Liver (tissue), 9 donors: Measurements from ENCODE around the gene NUP214. TPM values are rescaled to one million over a fixed set of nuclear protein-coding genes. Genes with fewer than 3 reads are reported as not detected.

Experiments used
- DNase-seq: peaks from one replicate; pipeline ENCODE4 v3.0.0-alpha.2; 2017; ENCODE audit warnings: low spot score
- H3K27ac ChIP-seq, 2 donors: one replicate each; pipeline ENCODE4 v1.7.0; 2013; ENCODE audit warnings: inconsistent platforms in 2 of 2, low read length in 2 of 2, control low read depth in 1 of 2, low read depth in 1 of 2, mild to moderate bottlenecking in 1 of 2
- H3K27me3 ChIP-seq, 4 donors: one replicate each; pipeline versions ENCODE4 v1.6.1 to v1.7.0; 2013; ENCODE audit warnings: low read length in 3 of 4, inconsistent platforms in 1 of 4, mild to moderate bottlenecking in 1 of 4, moderate library complexity in 1 of 4; ENCODE audit not compliant: control insufficient read depth in 4 of 4, insufficient read depth in 4 of 4
- H3K36me3 ChIP-seq, 4 donors: one replicate each; pipeline versions ENCODE4 v1.6.1 to v1.7.0; 2013; ENCODE audit warnings: low read length in 3 of 4, mild to moderate bottlenecking in 3 of 4, low read depth in 1 of 4, moderate library complexity in 1 of 4; ENCODE audit not compliant: control insufficient read depth in 4 of 4, insufficient read depth in 3 of 4
- H3K4me1 ChIP-seq, 4 donors: one replicate each; pipeline versions ENCODE4 v1.6.1 to v1.7.0; 2013; ENCODE audit warnings: low read length in 3 of 4, mild to moderate bottlenecking in 3 of 4, moderate library complexity in 1 of 4; ENCODE audit not compliant: control insufficient read depth in 4 of 4, insufficient read depth in 4 of 4
- H3K4me3 ChIP-seq, 3 donors: one replicate each; pipeline versions ENCODE4 v1.6.1 to v1.7.0; 2013; ENCODE audit warnings: low read length in 3 of 3, control low read depth in 1 of 3, low read depth in 1 of 3, mild to moderate bottlenecking in 1 of 3
- H3K9ac ChIP-seq, 2 donors: one replicate each; pipeline ENCODE4 v1.7.0; 2013; ENCODE audit warnings: low read length in 2 of 2, mild to moderate bottlenecking in 2 of 2, moderate library complexity in 2 of 2, control low read depth in 1 of 2, low read depth in 1 of 2
- H3K9me3 ChIP-seq, 4 donors: one replicate each; pipeline versions ENCODE4 v1.6.1 to v1.7.0; 2013; ENCODE audit warnings: low read length in 3 of 4; ENCODE audit not compliant: control insufficient read depth in 4 of 4
- EGR1 ChIP-seq, 2 donors: IDR thresholded peaks; 2 replicates each; pipeline ENCODE4 v1.6.1; 2016 to 2018; ENCODE audit warnings: antibody characterized with exemption in 2 of 2, low read depth in 2 of 2
- FOXA1 ChIP-seq: IDR thresholded peaks from 2 replicates; pipeline ENCODE4 v1.6.1; 2016; ENCODE audit warnings: antibody characterized with exemption
- FOXA2 ChIP-seq: IDR thresholded peaks from 2 replicates; pipeline ENCODE4 v1.6.1; 2016; ENCODE audit warnings: antibody characterized with exemption
- GABPA ChIP-seq, 2 donors: IDR thresholded peaks in 1 of 2; conservative IDR thresholded peaks in 1 of 2; 2 replicates each; pipeline ENCODE4 v1.6.1; 2016; ENCODE audit warnings: antibody characterized with exemption in 2 of 2, mild to moderate bottlenecking in 1 of 2, moderate library complexity in 1 of 2
- HNF4A ChIP-seq, 2 donors: conservative IDR thresholded peaks; 2 replicates each; pipeline ENCODE4 v1.6.1; 2016; ENCODE audit warnings: antibody characterized with exemption in 2 of 2, mild to moderate bottlenecking in 2 of 2
- HNF4G ChIP-seq: IDR thresholded peaks from 2 replicates; pipeline ENCODE4 v1.6.1; 2016; ENCODE audit warnings: antibody characterized with exemption
- JUND ChIP-seq, 2 donors: IDR thresholded peaks; 2 replicates each; pipeline ENCODE4 v1.6.1; 2016; ENCODE audit warnings: antibody characterized with exemption in 2 of 2
- MAX ChIP-seq: IDR thresholded peaks from 2 replicates; pipeline ENCODE4 v1.6.1; 2016; ENCODE audit warnings: antibody characterized with exemption
- NR2F2 ChIP-seq: IDR thresholded peaks from 2 replicates; pipeline ENCODE4 v1.6.1; 2016; ENCODE audit warnings: antibody characterized with exemption
- RAD21 ChIP-seq, 2 donors: IDR thresholded peaks; 2 replicates each; pipeline ENCODE4 v1.6.1; 2016; ENCODE audit warnings: antibody characterized with exemption in 2 of 2, mild to moderate bottlenecking in 2 of 2
- RXRA ChIP-seq, 2 donors: IDR thresholded peaks; 2 replicates each; pipeline ENCODE4 v1.6.1; 2017 to 2018; ENCODE audit warnings: antibody characterized with exemption in 2 of 2, mild to moderate bottlenecking in 1 of 2
- SP1 ChIP-seq: IDR thresholded peaks from 2 replicates; pipeline ENCODE4 v1.6.1; 2018; ENCODE audit warnings: antibody characterized with exemption, mild to moderate bottlenecking
- TAF1 ChIP-seq: conservative IDR thresholded peaks from 2 replicates; pipeline ENCODE4 v1.6.1; 2016; ENCODE audit warnings: antibody characterized with exemption, mild to moderate bottlenecking
- YY1 ChIP-seq: IDR thresholded peaks from 2 replicates; pipeline ENCODE4 v1.6.1; 2016; ENCODE audit warnings: antibody characterized with exemption, mild to moderate bottlenecking
- WGBS: extraction: QIAGEN DNeasy Blood & Tissue Kit; methylation state at CpG from one replicate; pipeline ENCODE4 v1.1.7; 2013; 5-methylcytosine and 5-hydroxymethylcytosine counted together
- polyA plus RNA-seq, 2 donors: library from polyadenylated mRNA; stranded (reverse) in 1 of 2; unstranded in 1 of 2; fragments of 200-250 nt in 1 of 2; fragments of >200 nt in 1 of 2; fragmentation: Nextera tagmentation in 1 of 2; extraction: Ambion mirVana in 1 of 2; gene quantifications; one replicate each; pipeline versions ENCODE4 v1.2.1 to v1.2.3, GENCODE V29; 2013 to 2015
- total RNA-seq, 2 donors: library from RNA; depleted of rRNA; stranded (reverse); fragments of >200 nt; gene quantifications; one replicate each; pipeline ENCODE4 v1.2.3, GENCODE V29; 2014
- TF ChIP-seq, protein P1 (sequence below): fragments of 150-350 bp; IDR thresholded peaks from 2 replicates; pipeline ENCODE4 v1.5.1; 2017; ENCODE audit warnings: improper control_type of control experiment, low read depth, low read length; ENCODE audit not compliant: missing input control
- TF ChIP-seq, protein P2 (sequence below): IDR thresholded peaks from 2 replicates; pipeline ENCODE4 v1.6.1; 2016; ENCODE audit warnings: antibody characterized with exemption
- TF ChIP-seq, protein P3 (sequence below): IDR thresholded peaks from 2 replicates; pipeline ENCODE4 v1.6.1; 2016; ENCODE audit warnings: antibody characterized with exemption
- TF ChIP-seq, protein P4 (sequence below): IDR thresholded peaks from 2 replicates; pipeline ENCODE4 v1.6.1; 2016; ENCODE audit warnings: antibody characterized with exemption, mild to moderate bottlenecking
- donor health status: healthy.
- donor health status: healthy.
- donor health status: healthy.
- donor health status: healthy.
- donor health status: healthy.

Gene NUP214
- total and polyA plus RNA-seq, 4 donors, result 8.8 to 19.5 (median 16.5) TPM

- DNase-seq, result no peak
- no peak for TF ChIP-seq EGR1 (IDR thresholded peaks at IDR 0.05; ENCODE audit: low read depth in 2 of 2)
- TF ChIP-seq YY1, result no peak
- no peak for TF ChIP-seq NR2F2
- TF ChIP-seq, protein P1, sequence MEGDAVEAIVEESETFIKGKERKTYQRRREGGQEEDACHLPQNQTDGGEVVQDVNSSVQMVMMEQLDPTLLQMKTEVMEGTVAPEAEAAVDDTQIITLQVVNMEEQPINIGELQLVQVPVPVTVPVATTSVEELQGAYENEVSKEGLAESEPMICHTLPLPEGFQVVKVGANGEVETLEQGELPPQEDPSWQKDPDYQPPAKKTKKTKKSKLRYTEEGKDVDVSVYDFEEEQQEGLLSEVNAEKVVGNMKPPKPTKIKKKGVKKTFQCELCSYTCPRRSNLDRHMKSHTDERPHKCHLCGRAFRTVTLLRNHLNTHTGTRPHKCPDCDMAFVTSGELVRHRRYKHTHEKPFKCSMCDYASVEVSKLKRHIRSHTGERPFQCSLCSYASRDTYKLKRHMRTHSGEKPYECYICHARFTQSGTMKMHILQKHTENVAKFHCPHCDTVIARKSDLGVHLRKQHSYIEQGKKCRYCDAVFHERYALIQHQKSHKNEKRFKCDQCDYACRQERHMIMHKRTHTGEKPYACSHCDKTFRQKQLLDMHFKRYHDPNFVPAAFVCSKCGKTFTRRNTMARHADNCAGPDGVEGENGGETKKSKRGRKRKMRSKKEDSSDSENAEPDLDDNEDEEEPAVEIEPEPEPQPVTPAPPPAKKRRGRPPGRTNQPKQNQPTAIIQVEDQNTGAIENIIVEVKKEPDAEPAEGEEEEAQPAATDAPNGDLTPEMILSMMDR, result no peak
- no peak for TF ChIP-seq MAX
- TF ChIP-seq JUND (IDR thresholded peaks at IDR 0.05), result no peak
- no peak for TF ChIP-seq RAD21 (IDR thresholded peaks at IDR 0.05)
- no peak for TF ChIP-seq HNF4A (conservative IDR thresholded peaks at IDR 0.05)
- TF ChIP-seq, protein P2, sequence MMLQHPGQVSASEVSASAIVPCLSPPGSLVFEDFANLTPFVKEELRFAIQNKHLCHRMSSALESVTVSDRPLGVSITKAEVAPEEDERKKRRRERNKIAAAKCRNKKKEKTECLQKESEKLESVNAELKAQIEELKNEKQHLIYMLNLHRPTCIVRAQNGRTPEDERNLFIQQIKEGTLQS, result no peak
- no peak for TF ChIP-seq GABPA (IDR thresholded peaks at IDR 0.05 in 1 of 2, conservative IDR thresholded peaks at IDR 0.05 in 1 of 2)
- no peak for TF ChIP-seq FOXA2
- TF ChIP-seq FOXA1, result no peak
- TF ChIP-seq, protein P3, sequence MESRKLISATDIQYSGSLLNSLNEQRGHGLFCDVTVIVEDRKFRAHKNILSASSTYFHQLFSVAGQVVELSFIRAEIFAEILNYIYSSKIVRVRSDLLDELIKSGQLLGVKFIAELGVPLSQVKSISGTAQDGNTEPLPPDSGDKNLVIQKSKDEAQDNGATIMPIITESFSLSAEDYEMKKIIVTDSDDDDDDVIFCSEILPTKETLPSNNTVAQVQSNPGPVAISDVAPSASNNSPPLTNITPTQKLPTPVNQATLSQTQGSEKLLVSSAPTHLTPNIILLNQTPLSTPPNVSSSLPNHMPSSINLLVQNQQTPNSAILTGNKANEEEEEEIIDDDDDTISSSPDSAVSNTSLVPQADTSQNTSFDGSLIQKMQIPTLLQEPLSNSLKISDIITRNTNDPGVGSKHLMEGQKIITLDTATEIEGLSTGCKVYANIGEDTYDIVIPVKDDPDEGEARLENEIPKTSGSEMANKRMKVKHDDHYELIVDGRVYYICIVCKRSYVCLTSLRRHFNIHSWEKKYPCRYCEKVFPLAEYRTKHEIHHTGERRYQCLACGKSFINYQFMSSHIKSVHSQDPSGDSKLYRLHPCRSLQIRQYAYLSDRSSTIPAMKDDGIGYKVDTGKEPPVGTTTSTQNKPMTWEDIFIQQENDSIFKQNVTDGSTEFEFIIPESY, result no peak
- TF ChIP-seq RXRA (IDR thresholded peaks at IDR 0.05), result no peak
- no peak for TF ChIP-seq SP1
- no peak for TF ChIP-seq HNF4G
- TF ChIP-seq, protein P4, sequence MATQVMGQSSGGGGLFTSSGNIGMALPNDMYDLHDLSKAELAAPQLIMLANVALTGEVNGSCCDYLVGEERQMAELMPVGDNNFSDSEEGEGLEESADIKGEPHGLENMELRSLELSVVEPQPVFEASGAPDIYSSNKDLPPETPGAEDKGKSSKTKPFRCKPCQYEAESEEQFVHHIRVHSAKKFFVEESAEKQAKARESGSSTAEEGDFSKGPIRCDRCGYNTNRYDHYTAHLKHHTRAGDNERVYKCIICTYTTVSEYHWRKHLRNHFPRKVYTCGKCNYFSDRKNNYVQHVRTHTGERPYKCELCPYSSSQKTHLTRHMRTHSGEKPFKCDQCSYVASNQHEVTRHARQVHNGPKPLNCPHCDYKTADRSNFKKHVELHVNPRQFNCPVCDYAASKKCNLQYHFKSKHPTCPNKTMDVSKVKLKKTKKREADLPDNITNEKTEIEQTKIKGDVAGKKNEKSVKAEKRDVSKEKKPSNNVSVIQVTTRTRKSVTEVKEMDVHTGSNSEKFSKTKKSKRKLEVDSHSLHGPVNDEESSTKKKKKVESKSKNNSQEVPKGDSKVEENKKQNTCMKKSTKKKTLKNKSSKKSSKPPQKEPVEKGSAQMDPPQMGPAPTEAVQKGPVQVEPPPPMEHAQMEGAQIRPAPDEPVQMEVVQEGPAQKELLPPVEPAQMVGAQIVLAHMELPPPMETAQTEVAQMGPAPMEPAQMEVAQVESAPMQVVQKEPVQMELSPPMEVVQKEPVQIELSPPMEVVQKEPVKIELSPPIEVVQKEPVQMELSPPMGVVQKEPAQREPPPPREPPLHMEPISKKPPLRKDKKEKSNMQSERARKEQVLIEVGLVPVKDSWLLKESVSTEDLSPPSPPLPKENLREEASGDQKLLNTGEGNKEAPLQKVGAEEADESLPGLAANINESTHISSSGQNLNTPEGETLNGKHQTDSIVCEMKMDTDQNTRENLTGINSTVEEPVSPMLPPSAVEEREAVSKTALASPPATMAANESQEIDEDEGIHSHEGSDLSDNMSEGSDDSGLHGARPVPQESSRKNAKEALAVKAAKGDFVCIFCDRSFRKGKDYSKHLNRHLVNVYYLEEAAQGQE, result no peak
- no peak for TF ChIP-seq TAF1
- WGBS, result 35% methylated on average over 19 of the region's 19 CpGs
- Histone ChIP-seq H3K27me3 (peaks cover 0 to 6% (median 3%) of the 10 kb centered on the region in 4 donors), H3K27ac (no peak overlapping the region), H3K9ac (no peak overlapping the region), H3K36me3 (no peaks in the 10 kb centered on the region), H3K4me1 (peaks cover 4 to 10% (median 6%) of the 10 kb centered on the region in 4 donors), H3K4me3 (peak overlapping the region in 1 of 3 donors; percentile 45), H3K9me3 (no peaks in the 10 kb centered on the region)
Measured at GRCh38 chr9:131097126-131097947, 28.0 kb upstream of the NUP214 start.
